HG03469 (cell line): Measurements from ENCODE around the gene TXNRD1.
"Not testable (repeated sequence)": the region's sequence is repeated elsewhere in the genome, so short reads cannot be mapped to it uniquely, and the experiment has no call there.

Experiments
- ATAC-seq: cut with Tn5 transposase; IDR thresholded peaks from one replicate; pipeline ENCODE4 v1.9.1; 2021; ENCODE audit warnings: mild to moderate bottlenecking, moderate library complexity, moderate number of reproducible peaks; ENCODE audit not compliant: unreplicated experiment

Gene TXNRD1

DNA sequence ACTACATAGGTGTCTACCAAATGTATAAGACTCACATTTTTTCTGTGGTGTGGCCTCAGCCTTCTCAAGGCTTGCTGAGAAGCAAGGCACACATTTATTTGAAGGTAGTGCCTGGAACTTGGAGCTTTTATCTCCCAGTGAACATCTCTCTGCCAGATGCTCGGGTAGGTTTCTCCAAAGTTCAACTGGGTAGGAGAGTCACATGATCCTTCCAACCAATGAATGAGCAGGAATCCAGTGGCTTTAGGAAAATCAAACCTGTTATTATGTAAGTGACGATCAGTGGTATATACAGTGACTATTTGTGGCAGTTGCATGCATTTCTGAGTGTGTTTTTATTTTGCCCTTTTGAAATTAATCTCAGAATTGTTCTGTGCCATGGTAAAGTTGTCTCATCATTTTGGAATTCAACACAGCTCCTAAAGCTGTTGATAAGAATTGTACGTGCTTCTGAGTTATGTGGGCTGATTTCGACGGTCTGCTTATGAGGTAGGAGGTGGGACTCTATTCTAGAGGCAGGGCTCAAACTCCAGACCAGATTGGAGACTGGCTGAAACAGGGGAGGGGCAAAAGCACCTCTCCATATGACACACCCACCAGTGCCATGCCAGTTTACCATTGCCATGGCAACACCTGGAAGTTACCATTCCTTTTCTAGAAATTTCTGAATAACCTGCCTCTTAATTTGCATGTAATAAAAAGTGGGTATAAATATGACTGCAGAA lies 145.6 kb downstream of the TXNRD1 start:
- no peak for ATAC-seq

DNA sequence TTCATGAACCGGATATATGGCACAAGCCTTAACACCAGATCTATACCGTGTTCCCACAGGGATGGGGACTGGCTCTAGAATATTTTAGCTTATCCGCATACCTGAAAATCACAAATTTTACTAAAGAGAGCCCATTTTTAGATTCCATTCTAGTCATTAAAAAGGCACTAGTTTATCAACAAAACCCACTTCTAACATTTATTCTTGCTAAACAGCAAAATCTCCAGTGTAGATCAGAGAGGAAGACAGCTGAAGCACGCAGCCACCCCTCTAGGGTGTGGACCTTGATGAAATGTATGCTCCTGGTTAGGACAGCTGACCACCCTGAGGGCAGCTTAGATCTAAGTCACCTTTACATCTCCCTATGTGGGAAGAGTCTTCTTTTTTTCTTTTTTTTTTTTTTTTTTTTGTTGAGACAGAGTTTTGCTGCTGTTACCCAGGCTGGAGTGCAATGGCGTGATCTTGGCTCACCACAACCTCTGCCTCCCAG lies 150.4 kb downstream of the TXNRD1 start:
- no peak for ATAC-seq

DNA sequence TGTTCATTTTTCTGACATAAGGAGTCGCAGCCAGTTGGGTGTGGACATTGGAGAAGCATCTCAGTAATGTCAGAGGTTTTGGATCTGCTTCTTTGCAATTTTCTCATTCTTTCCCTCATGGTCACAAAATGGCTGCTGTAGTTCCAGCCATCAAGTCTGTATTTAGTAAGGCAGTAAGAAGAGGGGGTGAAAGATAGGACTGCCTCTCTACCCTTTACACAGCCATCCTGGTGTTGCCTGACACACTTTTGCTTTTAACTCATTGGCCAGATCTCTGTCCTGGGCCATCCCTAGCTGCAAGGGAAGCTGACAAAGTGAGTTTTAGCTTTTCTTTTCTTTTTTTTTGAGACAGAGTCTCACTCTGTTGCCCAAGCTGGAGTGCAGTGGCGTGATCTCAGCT lies 154.1 kb downstream of the TXNRD1 start:
- no peak for ATAC-seq

DNA sequence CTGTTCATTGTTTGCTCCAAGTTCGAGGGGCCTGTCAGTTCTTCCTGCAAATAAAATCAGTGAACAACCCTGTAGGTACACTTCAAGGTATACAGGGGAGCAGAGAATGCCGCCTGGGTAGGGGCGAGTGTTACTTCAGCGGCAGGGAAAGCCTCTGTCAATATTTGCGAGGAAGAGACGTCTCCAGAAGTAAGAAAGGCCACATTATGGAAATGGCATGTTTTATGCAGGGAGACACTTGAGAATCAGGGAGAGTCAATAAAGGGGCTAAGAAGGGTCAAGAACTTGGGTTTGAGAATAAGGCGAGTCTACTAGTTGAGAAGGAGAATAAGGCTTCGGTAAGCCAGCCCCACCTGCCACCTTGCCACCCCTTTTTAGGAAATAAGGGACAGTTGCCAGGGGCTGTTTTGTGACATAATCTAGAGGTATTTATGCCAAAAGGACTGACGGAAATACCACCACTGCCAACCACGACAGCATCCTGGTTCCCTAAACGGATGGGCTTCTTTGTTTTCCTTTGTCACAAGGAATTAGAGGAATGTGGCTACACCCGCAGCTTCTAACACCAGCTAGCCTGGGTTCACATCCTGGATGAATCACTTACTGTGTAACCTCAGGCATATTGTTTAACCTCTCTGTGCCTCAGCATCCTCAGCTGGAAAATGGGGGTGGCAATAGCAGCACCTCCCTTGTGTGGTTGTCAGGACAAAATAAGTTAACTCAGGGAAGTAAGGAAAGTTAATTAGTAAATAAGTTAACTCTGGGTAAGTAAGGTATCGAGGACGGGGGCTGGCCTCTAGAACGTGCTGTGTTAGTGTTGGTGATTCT lies 155.7 kb downstream of the TXNRD1 start:
- ATAC-seq = no peak

DNA sequence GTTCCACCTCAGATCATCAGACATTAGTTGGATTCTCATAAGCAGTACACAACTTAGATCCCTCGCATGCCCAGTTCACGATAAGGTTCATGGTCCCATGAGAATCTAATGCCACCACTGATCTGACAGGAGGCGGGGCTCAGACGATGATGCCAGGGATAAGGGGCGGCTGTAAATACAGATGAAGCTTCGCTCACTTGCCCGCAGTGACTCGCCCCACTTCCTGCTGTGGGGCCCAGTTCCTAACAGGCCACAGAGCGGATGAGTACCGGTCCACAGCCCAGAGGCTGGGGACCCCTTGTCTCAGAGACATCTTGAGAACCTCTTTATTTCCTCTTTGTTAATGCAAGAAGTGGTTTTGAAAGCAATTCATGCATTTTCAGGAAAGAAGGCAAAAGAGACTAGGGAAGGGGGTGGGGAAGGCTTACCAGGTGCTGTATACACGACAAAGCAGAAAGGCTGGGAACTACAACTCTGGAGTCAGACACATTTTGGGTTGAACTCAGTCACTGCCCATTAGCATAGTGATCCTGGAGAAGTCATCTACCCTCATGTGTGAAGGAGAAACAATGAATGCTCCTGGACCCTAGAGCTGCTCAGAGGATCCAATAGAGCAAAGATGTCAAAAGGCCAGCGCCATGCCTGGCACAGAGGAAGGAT lies 156.6 kb downstream of the TXNRD1 start:
- ATAC-seq = no peak

DNA sequence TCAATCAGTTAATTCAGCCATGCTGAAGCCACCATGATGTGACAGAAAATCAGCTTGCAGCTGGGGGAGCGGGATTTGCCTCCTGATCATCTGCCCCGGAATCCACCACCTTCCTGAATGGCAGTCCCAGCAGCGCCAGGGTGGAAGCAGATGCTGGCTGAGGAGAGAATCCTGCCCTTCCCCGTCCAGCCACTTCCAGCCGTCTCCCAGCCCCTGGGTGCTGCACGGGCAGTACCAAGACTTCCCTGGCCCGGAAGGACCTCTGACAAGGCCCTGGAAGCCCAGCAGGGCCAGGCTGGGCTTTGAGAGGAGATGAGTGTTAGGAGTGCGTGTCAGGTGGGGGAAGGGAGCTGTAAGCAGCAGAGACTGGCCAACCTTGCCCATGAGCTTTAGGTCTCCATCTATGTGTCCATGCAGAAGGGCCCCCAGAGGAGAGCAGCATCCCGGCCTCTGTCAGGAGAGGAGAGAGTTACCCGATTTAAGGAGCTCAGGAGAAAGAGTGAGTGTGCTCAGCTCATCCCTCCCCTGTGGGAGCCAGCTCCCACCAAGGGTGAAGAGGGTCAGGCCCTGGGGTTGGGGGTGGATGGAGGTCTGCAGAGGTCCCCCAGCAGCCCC lies 157.2 kb downstream of the TXNRD1 start:
- ATAC-seq = no peak

DNA sequence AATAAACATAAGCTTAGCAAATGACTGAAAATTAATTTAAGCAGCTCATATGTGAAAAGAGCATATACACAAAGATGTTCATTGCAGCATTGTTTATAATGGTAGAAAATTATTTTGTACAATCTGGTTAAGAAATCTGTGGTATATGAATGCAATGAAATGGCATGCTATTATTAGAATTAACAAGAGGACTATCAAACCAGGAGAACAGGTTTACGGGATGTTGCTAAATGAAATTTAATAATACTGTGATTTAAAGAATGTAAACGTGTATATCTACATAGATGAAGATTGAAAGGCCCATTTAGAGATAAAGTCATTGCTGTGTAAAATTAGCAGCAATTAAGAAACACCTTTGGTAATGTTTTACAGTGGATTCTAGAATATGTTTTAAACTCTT lies 158.5 kb downstream of the TXNRD1 start:
- ATAC-seq = no peak

DNA sequence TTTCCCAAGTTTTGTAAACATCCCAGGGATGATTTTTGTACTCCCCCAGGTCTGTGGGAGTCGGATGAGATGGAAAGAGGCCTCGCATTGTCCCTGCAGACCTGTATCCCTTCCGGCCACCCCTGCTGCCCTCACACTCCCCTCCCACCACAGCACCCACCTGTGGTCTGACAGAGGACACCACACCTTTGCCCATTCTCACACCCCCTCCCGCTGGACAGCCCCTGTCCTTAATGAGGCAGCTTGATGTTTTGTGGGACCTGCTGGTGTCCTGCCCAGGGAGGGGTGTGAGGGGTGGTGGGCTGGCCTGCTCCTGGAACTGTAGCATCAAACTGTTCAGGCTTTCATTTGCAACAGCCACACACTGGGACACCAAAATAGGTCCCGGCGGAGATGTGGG lies 159.2 kb downstream of the TXNRD1 start:
- no peak for ATAC-seq

DNA sequence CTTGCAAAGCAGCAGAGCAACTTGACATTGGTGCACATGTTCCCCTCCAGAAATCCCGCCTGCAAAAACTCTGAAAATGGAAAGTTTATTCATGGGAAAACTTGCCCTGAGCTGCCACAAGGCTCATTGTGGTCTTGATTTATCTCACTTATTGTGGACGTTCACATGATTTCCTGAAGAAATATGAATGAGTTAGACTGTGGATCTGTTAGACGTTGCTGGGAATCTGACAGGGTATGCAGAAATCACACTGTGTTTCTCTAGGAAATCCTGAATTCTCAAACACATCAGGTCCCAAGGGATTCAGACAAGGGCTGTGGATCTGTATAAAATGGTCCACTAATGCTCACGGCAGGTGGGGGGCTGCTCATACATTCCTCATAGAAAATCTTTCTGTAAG lies 160.2 kb downstream of the TXNRD1 start:
- ATAC-seq = no peak

DNA sequence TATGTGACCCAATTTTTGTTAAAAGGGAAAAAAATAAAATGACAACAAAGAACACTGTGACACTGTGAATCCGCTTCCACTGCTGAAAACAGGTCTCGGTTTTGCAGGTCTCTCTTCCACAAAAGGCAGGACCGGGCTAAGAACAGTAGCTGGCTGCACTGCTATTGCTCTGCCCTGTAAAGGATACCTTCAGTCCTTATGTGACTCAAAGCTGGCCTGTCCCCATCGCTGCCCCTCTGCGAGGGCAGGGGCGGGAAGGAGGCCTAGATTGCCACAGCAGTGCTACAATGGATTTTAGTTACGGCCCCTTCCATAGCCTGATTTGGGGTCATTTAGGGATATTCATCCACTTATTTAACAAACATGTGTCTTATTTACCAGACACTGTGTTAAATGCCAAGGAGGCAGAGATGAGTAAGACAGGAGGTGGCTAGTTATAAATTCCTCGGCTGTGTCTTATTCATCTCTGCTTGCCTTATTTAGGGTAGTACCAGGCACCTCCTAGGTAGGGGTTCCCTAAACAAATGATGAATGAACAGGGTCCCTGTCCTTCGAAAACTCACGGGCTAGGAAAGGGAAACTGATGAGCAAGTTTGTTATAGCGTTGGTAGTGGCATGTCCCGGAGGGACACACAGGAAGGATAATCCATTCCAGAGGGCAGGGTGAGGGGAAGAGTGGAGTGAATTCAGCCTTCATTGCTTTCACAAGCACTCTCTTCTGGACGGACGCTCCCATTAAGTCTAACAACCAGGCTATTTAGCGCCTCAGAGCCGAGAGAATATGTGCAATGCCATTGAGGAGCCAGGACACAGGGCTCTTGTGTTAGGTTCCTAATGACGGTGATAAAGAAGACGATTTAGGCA lies 161.3 kb downstream of the TXNRD1 start:
- no peak for ATAC-seq

DNA sequence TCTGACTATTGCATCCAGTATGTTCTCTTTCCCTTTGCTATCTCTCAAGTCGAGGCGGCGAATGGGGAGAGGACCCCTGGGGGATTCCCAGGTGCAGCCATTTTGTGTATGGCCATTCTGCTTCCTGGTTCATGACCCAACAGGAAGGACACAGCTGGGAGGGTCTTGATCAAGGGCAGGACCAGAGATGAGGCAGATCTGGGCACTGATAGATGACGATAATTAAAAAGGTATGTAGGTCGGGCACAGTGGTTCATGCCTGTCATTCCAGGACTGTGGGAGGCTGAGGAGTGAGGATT lies 161.9 kb downstream of the TXNRD1 start:
- ATAC-seq = no peak

DNA sequence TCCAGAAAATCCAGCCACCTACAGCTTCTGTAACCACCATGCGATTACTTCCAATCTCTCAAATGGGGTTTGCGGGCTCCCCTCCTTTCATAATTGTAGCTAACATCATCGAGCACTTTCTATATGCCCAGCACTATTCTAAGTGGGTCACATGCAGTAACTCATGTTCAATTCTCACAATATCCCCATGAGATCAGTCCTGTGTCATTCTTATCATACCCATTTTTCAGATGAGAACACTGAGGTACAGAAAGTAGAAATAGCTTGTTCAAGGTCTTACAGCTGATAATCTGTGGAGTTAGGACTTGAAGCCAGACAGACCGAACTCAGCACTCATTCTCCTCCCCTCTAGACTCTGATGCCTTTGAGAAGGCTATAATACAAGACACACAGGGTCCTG lies 162.8 kb downstream of the TXNRD1 start:
- ATAC-seq = no peak

DNA sequence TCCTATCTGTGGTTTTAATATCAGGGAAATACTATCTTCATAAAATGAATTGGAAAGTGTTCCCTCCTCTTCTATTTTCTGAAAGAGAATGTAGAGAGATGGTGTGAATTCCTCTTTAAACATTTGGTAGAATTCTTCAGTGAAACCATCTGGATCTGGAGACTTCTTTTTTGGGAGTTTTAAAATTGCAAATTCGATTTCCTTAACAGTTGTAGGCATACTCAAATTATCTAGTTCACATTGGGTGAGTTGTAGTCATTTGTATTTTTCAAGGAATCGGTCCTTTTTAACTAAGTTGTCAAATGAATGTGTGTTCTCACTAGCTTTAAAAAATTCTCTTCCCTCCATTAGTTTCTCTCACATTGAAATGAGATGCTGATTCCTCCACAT lies 165.8 kb downstream of the TXNRD1 start:
- ATAC-seq = no peak

DNA sequence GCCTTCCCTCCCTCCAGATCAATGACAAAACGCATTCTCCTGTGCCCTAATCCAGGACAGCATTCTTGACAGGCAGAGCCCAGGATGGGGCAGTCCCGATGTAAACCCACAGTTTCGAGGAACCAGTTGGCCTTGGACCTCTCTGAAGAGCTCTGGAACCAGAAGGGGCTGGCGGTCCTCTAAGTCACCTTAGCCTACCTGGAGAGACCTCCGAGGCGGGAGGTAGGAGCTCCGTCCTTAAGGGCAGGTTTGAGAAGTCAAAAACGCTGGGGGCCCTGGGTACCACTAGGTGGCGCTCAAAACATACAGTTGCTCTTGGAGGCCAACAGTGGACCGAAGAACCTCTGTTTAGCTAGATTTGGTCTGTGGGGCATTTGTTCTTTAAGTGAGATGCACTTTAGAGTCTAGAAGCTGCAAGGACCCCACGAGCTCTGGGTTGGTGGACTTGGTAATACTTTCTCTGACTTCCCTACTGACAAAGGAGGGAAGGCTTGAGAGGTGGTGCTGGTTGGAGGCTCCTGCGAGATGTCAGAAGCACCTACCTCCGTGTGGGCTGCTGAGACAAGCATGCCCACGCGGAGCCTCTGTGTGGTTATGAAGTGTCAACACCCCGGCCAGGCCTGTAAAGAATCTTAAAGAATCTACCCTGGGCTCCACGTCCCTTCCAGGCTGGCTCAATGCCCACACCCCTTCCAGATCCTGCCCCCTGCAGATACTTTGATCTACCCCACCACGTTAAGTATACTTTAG lies 166.3 kb downstream of the TXNRD1 start:
- no peak for ATAC-seq

DNA sequence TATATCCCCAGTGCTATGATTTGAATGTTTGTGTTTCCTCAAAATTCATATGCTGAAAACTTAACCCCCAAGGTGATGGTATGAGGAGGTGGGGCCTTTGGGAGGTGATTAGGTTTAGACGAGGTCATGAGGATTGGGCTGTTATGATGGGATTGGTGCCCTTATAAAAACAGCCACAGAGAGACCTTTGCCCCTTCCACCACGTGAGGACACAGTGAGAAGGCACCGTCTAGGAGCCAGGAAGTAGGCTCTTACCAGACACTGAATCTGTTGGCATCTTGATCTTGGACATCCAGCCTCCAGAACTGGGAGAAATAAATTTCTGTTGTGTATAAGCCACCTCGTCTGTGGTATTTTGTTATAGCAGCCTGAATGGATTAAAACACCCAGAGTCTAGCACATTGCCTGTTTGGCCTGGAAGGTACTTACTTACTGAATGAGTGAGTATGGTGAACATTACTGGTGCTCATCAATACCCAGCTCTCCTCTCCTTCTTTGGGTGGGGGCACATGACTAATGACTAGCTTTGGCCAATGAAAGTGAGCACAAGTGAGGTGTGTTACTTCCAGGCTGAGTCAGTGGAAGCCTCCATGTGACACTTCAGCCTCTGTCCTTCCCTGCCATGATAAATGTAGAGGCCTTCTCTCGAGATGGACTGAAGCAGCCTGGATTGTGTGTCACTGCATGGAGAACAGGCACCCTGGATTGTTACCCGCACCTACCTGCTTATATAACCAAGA lies 168.7 kb downstream of the TXNRD1 start:
- no peak for ATAC-seq

DNA sequence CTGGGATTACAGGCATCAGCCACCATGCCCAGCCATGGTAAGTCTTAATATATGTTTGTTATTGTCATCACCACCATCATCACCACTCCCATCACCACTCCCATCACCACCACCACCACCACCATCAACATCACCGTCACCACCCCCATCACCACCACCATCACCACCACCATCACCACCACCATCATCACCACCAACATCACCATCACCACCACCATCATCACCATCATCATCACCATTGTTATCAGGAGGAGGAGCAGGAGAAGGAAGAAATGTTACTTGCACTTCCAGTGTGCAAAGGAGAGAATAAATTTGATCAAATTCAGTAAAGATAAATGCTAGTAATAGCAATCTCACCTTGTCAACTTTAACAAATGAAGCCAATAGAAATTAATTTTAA lies 169.9 kb downstream of the TXNRD1 start:
- no peak for ATAC-seq

DNA sequence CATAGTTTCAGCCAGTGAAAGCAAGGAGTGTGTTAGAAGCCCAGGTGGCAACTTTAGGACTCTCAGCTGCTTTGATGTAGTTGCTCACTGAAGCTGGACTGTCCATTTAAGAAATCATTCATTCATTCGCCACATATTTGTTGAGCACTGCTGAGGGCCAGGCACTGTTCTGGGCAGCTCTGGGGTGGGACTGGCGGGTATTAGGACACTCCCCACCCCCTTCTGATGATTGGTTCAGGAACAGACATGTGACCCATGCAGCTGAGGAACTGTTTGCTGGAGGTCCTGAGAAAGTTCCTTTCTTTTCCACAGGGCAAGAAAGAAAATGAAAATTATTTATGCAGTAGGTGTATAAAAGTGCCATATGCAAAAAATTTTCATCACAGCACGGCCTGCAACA lies 170.9 kb downstream of the TXNRD1 start:
- no peak for ATAC-seq

DNA sequence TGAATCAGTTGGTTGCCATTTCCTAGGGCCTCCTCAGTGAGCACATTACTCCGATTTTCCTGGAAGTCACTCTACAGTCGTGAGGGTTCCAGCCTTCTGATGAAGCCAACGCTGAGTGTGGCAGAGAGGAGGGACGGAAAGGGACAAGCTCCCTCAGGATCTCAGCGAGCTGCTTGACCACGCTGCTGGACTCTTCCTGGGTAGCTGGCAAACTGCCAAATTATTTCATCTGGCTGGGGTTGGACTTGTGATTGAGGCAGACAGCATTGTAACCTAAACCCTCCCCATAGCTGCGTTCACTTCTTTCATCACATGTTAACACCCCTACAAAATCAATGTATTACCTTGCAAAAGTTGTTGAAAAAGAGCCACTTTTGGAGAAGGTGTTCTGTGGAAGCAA lies 171.6 kb downstream of the TXNRD1 start:
- no peak for ATAC-seq

DNA sequence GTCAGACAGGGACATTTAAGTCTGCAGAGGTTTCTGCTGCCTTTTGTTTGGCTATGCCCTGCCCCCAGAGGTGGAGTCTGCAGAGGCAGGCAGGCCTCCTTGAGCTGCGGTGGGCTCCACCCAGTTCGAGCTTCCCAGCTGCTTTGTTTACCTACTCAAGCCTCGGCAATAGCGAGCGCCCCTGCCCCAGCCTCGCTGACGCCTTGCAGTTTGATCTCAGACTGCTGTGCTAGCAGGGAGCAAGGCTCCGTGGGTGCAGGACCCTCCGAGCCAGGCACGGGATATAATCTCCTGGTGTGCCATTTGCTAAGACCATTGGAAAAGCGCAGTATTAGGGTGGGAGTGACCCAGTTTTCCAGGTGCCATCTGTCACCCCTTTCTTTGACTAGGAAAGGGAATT lies 178.5 kb downstream of the TXNRD1 start:
- not testable (repeated sequence) for ATAC-seq
